GM23248 (cell line): ENCODE measurements around the gene FBXO42.

Experiments used
- EZH2 ChIP-seq: fragments of 200-600 bp; sonication (generic); IDR thresholded peaks from 2 replicates; pipeline ENCODE4 v1.6.1; 2018; ENCODE audit warnings: antibody characterized with exemption, mild to moderate bottlenecking; ENCODE audit not compliant: insufficient read depth, poor library complexity, severe bottlenecking
- EZH2phosphoT487 ChIP-seq: fragments of 200-600 bp; sonication (generic); IDR thresholded peaks from 2 replicates; pipeline ENCODE4 v1.6.1; 2018; ENCODE audit warnings: antibody characterized with exemption, moderate library complexity, mild to moderate bottlenecking, low read depth; ENCODE audit not compliant: insufficient read depth

DNA sequence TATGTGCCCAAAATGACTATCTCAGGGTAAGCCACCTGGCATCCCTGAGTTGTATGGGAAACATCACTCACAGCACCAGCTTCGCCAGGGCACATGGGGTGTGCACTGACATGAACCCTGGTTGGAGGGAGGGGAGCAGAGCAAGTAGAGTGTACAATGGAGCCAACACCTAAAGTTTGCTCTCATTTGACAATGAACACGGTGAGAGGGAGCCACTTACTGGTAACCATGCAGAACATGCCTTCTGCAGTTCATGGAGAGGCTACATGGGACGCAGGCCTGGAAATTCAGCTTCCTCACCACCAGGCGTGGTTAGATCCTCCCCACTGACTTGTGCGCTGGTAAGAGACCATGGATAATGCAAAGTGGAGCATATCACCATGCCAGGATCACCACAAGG lies 105.3 kb downstream of the FBXO42 start:
- TF ChIP-seq EZH2 (no peak), EZH2phosphoT487 (no peak)
